H54 (cell line): ENCODE data around the gene CEP164.

ENCODE experiments used
- DNase-seq: peaks from one replicate; pipeline ENCODE4 v3.0.0; 2011; ENCODE audit warnings: low spot score, mixed read lengths; ENCODE audit not compliant: insufficient read length
- FAIRE-seq: peaks from 3 replicates; lab custom pipeline; 2011; peaks lifted over from hg19 to GRCh38; lab: Jason Lieb, UNC
- POLR2A ChIP-seq: IDR thresholded peaks from 2 replicates; pipeline ENCODE4 v1.6.1; 2011; ENCODE audit warnings: low read depth, mild to moderate bottlenecking, low read length

Gene CEP164

GRCh38 chr11:117461396-117462182 lies 133.9 kb downstream of the CEP164 start:
- no peak for DNase-seq
- FAIRE-seq = no peak
- TF ChIP-seq POLR2A = no peak

- no peak for TF ChIP-seq POLR2A
- DNase-seq (no peak), FAIRE-seq (no peak)
These were observed 134.7 kb downstream of the CEP164 start for GRCh38 chr11:117462183-117462863.

GRCh38 chr11:117462864-117463247 lies 135.2 kb downstream of the CEP164 start:
- no peak for FAIRE-seq
- DNase-seq = no peak
- no peak for TF ChIP-seq POLR2A
